NK-92 (cell line): ENCODE measurements around the gene PTGFRN.
"Not testable (repeated sequence)": the region's sequence is repeated elsewhere in the genome, so short reads cannot be mapped to it uniquely, and the experiment has no call there.

Experiments used
- DNase-seq: peaks from one replicate; lab custom pipeline; 2025; ENCODE audit not compliant: unreplicated experiment; lab: John Stamatoyannopoulos, UW

The PTGFRN gene

DNA sequence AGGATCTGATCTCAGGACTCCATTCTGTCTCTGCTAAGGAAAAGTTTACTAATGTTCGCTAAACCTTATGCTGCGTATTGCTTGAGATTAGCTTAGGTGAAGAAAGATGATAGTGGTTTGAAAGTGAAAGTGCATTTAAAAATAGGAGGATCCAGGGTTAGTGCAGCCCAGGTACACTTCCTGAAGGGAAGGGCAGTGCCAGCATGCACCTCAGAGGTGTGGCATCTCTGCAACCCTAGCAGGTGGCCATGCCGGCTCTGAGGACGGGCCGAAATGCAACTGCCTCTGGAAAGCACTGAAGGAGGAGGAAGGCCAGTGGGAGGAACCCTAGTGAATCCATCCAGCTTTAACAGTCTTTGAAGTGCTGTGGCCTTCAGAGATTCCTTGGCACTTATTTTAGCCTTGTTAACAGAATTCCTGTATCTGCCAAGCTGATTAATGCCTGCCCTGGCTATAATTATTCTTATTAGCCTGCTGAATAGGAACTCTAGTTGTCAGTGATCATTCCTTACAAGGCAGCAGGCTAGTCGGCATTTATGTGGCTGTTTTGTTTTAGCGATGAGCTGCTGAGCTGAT, 5.5 kb downstream of the PTGFRN start:
- DNase-seq, result no peak

DNA sequence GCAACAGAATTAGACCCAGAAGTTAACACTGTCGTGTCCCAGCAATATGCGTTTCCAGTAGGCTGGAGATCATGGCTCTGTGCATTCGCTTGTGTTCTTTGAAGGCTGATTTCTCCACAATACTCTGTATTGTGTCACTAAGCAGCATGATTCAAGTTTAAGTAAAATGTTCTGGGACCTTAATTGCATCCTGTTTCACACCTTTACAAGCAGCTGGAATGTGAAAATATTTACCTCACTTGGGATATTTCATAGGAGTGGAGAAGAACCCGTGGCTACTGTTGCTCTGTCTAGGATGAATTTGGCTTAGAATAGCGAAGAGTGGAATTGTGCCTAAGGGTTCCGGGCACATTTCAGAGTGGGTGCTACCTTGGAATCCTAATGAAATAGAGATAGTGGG, 6.3 kb downstream of the PTGFRN start:
- no peak for DNase-seq

DNA sequence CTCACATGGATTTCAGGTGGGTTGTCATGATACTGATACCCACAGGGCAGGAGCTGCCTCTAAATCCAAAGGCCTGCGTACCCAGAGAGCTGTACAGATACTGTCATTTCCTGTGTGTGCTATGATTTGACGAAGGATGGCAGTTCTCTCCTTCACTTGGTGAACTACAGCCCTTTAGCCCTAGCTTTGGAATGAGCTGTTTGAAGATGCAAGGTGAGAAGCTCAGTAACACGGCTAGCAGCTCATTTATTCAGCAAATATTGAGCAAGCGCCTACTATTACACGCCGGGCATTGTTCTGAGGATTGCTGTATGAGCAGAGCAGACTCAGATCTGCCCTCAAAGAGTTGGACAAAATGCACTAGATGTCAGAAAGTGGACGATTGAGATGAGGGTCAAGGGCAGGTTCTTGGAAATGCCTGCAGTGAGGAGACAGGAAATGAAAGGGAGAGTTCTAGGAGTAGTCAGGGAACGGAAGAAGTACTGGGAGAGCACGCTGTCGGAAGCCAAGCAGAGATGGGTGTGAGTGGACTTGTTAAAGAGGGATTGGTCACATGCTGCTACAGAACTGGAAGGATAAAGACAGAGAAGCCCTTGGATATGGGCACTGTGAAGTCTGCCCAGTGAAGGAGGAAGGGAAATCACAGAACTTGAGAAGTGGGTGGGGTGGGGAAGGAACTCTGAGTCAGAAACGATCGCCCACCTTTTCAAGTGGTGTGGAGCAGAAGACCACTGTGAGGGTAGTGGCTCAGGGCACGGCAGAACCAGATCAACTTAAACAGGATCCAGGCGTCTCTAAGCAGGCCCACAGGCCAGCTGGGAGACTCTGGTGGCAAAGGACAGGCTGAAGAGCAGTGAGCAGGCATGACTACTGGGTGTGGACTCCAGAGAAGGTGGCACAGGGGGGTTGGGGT, 7.1 kb downstream of the PTGFRN start:
- DNase-seq, result no peak

DNA sequence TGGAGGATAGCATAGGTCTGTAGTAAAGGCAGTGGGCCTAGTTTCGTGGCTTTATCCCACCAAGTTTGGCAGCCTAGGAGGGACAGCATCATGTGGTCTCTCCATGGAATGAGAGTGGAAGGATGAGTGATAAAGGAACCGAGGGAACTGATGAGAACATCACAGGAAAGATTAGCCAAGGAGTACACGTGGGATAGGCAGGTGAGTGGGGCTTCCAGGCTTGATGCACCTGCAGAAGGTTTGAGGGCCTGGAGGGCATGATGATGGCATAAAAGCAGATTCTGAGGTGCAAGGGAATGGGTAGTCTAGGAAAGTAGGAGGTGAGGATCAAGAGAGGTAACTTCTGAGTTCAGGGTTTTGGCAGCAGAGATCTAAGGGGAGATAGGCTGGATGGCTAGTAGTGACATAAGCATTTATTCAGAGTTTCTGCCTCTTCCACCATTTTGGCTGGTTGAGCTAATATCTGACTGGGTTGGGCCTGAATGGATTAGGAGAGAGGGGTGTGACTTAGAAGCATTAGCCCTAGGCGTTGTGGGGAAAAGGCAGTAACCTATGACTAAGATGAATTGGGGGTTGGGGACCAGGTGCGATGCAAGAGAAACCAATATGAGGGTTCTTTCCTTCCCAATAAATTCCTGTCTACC, 9.1 kb downstream of the PTGFRN start:
- DNase-seq, result no peak

DNA sequence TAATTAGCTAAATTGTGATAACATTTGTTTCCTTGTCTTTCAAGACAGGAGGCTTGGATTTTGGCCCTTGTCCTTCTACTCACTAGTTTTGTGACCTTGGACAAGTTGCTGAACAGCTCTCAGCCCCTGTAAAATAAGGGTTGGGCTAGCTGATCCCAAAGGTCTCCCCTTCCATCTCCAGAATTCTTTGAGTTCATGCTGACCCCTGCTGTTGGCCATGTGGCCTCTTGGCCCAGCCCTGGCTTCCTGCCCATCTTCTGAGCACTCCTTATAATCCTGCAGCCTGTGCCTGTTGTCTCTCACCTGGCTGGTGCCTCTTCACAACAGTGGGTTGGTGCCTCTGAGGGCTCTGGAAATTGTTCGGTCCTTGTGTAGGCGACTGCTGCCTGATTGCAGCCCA, 10.1 kb downstream of the PTGFRN start:
- DNase-seq, result no peak

DNA sequence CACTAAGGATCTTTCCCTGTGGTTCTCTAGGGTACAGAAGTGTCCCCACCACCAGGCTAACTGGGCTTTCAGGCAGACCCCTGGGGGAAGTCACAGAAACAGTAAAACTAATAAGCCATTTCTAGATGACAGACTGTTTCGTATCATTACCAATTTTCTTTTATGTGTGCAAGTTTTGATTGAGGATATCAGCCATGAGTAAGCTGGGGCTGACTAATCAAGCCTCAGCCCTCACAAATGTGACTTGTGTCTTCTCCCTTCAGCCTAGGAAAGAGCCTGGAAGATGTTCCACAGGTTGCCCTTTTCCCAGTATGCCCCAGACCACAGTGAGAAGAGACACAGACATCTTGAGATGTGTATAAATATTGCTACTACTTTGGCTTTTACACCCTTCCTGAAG, 10.5 kb downstream of the PTGFRN start:
- DNase-seq, result no peak

DNA sequence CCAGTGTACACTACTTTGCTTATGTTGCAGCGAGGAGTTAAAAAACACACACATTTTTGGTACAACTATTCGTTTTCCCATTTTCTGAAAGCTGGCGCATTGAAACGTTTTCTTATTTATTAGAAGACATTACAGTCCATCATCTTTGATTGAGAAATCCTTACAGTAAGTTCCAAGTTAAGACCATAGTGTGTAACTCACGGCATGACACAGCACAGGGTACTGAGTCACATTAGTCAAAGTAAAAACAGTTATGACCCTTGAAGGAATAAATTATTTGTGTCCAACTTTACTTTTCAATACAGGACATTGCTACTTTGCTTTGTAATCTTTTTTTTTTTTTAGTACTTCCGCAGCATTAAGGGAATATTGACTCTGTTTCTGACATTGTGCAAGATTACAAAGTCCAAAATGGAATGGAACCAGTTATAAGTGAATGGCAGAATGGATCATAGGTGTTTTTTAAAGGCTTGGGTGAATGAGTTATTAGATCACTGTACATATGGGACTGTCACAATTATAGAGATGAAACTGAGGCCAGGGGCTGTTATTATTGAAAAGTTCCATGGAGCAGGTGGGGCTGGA, 11.7 kb downstream of the PTGFRN start:
- DNase-seq, result no peak

DNA sequence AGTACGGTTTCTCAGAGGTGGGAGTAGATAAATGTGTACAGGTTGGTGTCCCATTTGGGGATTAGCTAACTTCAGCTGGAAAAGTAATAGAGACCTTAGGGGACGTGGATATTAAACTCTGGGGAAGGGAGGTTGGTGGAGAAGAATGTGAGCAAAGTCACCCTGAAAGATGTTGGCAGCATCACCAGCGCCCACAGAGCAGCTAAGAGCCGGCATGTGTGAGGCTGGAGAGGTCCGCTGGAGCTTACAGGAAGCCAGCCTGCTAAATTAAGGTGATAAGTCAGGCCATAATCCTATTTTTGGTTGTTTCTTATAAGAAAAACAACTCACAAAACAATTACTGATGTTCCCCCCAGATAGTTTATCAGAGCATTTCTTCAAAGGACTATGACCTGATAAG, 12.2 kb downstream of the PTGFRN start:
- no peak for DNase-seq

DNA sequence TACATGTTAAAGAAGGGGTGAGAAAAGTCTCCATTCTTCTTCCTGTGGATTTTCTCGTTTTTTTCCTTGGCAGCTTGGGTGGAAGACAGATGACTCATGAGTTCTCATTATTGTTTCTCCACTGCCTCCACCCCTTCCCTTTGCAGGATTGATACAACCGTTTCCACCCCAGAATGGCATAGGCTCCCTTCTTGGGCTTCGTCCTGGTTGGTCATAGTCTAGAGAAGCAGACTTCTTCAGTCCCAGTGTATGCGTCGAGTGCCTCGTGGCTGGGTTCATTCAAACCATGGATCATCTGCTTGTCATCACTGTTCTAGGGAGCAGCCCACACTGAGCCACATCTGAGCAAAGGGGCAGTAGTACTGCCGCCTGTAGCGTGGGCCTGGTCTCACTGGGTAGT, 13.7 kb downstream of the PTGFRN start:
- no peak for DNase-seq

DNA sequence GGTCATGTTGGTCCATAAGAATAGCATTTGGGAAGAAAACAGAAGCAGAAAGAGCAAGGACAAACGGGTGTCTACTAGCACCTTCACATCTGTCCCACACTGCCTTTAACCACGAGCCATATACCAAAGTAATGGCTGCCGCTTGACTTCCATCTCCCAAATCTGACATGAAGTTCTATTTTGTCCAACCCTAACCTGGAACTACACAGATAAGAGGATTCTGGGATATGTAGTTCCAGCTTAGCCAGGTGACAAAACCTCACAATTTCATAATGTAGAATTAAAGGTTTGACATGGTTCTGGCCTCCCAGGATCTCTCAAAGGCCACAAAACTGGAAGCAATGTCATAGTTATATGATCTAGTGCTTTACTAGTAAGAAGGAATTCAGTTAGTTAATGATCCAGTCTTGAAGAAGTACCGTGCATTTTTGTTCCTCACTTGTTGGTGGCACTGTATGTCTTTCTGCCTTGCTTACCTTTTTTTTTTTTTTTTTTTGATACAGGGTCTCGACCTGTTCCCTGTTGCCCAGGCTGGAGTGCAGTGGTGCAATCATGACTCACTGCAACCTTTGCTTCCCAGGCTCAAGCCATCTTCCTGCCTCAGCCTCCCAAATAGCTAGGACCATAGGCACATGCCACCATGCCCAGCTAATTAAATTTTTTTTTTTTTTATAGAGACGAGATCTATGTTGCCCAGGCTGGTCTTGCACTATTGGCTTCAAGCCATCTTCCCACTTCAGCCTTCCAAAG, 17.5 kb downstream of the PTGFRN start:
- DNase-seq, result no peak

DNA sequence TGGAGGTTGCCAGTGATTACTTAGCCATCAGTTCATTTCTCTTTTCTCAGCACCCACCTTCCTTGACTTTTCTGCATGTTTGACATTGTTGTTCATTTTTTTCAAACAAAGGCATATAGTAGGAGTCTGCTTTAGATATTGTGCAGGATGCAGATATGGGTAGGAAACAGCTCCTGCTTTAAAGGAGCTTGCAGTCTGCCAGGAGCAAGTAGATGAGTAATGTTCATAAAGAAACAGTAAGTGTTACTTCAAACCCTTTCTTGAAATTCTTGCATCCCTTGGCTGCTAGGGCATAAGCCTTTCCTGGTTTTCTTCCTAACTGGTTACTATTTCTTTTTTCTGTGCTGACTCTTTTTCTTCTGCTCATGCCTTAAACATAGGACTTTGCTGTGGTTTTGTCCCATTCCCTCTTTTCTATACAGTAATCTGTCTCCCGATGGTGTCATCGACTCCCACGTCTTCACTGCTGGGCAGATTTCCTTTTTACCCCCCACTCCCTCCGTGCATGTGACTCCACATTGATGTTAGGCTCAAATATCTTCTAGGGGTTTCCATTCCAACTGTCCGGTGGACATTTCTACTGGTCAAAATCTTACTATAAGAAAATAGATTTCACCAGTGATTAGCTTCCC, 20.4 kb downstream of the PTGFRN start:
- no peak for DNase-seq

DNA sequence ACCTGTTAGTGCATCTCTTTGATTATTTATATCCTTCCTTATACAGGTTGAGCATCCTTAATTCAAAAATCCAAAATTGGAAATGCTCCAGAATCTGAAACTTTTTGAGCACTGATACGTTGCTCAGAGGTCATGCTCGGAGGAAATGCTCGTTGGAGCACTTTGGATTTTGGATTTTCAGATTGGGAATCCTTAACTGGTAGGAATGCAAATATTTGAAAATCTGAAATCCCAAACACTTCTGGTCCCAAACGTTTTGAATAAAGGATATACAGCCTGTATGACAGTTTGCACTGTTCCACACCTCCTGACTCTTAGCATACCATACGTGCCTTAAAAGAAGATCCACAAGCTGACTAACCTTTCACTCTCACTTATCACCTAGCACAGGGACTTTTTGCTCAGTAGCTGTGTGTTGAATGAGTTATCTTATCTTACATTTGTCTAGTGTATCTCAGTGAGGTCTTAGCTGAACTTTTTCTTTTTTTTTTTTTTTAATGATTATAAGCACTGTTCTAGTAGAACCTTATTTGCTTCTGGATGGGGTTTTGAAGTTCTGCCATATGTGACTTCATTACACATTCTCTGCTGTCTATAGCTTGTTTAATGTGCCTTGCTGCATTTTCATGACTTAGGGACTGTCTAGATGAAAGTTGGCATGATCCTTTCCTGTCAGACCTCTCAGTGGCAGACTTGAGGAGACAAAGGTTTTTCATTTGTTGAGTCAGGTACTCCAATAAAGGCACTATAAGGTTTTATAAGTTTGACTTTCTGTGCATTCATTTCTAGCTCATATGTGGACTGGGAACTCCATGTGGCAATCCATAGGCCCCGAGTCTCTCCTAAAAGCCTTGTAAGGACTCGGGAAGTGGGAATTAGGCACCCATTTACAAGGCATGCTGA, 21.6 kb downstream of the PTGFRN start:
- no peak for DNase-seq

DNA sequence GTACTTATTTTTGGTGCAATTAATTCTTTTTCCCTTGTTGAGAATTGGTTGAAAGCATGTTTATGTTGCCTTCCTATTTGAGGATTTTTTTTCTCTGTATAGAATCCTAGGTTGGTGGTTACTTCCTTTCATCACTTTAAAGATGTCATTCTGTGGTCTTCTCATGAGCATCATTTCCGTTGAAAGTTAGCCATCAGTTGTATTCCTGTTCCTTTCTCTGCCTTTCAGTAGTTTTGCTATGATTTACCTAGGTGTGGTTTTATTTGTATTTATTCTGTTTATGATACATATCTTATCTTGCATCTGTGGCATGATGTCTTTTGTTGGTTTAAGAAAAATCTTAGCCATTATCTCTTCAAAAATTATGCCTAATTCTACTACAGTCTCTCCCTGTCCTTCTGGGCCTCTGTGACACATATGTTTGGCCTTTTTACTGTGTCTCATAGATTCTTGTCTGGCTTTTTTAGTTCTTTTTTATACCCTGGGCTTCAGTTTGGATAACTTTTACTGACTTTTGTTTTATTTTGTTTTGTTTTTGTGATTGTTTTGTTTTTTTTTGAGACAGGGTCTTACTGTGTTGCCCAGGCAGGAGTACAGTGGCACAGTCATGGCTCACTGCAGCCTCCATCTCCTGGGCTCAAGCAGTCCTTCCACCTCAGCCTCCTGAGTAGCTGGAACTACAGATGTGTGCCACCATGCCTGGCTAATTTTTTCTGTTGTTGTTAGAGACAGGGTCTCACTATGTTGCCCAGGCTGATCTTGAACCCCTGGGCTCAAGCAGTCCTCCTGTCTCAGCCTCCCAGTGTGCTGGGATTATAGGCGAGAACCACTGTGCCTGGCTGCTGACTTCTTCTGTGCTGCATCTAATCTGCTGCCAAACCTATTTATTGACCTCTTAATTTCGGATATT, 24.1 kb downstream of the PTGFRN start:
- no peak for DNase-seq

DNA sequence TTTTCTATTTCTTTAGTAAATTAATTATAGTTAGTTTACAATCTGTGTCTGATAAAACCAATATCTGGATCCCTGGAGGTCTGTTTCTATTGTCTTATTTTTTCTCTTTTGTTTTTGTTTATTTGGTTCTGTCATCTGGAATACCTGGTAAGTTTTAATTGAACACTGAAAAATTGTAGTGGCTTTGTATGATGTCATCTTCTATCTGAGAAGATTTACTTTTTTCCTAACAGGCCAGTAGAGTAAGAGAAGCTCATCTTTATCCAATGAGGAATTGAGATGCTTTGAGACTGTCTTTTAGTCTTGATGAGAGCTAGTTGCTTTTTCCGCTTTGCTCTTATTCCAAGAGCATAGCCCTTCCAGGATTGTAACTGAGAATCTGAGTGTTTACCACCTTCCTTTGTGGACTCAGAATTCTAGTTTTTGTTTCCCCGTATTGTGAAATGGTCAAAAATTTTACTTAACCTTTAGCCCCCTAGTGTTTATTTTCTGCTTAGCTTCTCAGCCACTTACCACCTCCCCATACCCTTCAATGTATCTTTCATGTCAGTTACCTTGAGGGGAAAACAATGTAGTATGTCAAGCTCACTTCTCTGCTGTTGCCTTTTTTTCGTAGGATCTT, 25.0 kb downstream of the PTGFRN start:
- DNase-seq, result no peak

DNA sequence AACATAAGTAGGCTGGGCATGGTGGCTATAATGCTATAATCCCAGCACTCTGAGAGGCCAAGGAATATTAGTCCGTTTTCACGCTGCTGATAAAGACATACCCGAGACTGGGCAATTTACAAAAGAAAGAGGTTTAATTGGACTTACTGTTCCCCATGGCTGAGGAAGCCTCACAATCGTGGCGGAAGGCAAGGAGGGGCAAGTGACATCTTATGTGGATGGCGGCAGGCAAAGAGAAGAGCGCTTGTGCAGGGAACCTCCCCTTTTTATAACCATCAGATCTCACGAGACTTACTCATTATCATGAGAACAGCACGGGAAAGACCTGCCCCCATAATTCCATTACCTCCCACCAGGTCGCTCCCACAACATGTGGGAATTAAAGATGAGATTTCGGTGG, 28.5 kb downstream of the PTGFRN start:
- no peak for DNase-seq

DNA sequence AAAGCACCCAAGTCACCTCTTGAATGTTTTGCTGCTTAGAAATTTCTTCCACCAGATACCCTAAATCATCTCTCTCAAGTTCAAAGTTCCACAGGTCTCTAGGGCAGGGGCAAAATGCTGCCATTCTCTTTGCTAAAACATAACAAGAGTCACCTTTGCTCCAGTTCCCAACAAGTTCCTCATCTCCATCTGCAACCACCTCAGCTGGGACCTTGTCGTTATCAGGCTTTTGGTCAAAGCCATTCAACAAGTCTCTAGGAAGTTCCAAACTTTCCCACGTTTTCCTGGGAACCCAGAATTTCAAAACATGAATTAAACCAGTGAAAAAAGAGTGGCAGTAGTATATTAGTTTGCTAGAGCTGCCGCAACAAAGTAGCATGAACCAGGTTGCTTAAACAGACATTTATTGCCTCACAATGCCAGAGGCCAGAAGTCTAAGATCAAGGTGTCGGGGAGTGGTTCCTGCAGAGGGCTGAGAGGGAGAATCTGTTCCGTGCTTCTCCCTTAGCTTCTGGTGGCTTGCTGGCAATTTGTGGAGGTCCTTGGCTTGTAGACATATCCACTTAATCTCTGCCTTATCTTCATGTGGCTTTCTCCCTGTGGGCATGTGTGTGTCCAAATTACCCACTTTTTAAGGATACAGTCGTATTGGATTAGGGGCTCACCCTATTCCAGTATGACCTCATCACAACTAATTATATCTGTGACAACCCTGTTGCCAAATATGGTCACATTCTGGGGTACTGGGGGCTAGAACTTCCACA, 30.2 kb downstream of the PTGFRN start:
- not testable (repeated sequence) for DNase-seq

DNA sequence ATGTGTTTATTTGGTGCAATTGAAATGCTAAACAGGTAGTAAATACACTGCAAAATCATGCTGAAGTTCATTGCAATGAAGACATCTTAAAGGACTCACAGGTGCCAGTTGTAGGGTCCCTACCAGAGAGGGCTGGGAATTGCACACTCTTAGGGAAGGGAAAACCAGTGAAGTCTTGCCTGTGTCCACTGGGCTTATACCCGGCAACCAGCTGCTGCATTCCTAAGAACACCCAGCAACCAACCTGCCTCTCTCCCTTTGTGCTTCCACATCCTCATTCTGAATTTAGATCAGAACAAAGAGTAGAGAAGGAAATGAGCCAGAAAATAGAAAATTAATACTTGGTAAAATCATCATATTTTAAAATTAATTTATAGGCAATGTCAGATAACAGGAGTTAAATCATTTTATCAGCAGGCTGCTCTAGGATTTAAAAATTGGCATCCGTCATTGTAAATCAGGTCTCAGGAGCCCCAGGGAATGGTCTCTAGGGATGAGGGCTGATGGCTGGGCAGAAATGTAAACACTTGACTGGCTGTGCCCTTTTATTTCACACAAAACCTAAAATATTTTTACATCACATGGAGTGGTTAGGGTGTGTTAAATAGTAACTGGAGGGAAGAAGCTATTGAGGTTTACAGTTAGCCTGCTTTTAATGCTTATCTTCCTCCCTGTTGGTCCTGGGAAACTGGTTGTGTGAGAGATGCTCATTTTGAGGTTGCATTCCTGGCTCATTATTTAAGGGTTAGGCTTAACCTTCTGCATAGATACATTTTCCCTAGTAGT, 31.3 kb downstream of the PTGFRN start:
- no peak for DNase-seq
